Subcutaneous adipose tissue (tissue), 4 donors: ENCODE measurements around the gene SERPINA4. TPM values are rescaled to one million over a fixed set of nuclear protein-coding genes. Genes with fewer than 3 reads are reported as not detected.

ENCODE experiments used
- CTCF ChIP-seq: fragments of 450-650 bp; IDR thresholded peaks from one replicate; pipeline ENCODE4 v1.5.1; 2016; ENCODE audit warnings: low read depth, mild to moderate bottlenecking, control low read depth, antibody characterized with exemption, moderate library complexity
- total RNA-seq, 4 donors: library from RNA; depleted of rRNA; stranded (reverse); fragments of >200 nt; gene quantifications; one replicate each; pipeline ENCODE4 v1.1.0, GENCODE V29; 2016

SERPINA4 gene
- total RNA-seq, 4 donors from 2014 or later = not detected

- no peak for TF ChIP-seq CTCF
Measured at GRCh38 chr14:94548131-94548998, 12.9 kb upstream of the SERPINA4 start.

DNA sequence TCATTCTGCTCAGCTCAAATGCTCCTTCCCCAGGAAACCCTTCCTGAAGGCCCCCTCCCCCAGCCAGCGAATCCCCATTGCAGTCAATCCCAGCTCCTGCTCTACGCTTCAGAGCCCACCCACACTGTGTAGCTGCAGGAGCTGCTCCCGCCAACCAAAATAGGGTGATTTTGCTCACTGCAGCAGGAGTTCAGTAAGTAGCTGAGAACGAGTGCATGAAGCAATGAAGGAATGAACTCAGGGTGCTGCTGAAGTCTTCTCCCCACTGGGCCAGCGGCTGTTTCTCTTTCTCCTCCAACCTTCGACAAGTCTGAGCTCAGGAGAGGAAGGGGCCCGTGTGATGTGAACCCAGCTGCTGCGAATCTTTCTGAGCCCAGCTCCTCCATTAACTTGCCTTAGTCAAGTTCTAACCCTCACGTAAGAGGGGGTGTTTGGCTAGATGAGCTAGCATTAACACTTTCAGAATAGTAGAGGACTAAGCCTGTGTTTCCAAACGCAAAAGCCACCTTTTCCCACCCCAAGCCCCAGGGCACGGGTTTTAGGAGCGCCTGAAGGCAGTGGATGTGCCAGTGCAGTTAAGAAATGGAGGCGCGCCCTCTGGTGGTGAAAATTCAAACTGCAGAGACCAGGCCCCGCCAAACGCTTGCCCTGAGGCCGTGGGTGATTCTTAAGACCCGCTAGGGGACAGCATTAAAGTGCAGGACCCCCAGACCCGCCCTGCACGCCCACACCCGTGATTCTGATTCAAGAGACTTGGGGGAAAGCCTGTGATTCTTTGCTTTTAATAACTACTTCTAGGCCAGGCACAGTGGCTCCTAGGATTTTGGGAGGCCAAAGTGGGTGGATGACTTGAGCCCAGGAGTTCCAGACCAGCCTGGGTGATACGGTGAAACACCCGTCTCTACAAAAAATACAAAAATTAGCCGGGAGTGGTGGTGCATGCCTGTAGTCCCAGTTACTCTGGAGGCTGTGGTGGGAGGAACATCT, 11.9 kb upstream of the SERPINA4 start:
- TF ChIP-seq CTCF = no peak

- TF ChIP-seq CTCF = no peak
Measured at GRCh38 chr14:94550041-94550440, 11.2 kb upstream of the SERPINA4 start.

- no peak for TF ChIP-seq CTCF
Measured at GRCh38 chr14:94555991-94556390, 5.3 kb upstream of the SERPINA4 start.

DNA sequence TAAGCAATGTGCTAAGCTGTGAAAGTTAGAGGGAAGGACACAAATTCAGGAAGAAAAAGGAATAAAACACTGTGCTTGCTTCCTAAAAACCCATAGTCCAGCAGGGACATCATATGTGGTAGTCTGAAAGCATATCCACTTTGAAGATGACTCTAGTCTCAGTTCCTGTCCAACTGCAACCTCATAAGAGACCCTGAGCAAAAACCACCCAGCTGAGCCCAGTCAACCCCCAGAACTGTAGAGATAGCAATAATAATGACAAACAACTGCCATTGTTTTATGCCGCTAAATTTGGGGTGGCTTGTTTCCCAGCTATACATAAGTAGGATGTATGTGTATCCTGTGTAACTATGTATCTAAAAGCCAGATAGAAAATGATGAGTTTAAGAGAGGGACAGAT, 3.9 kb upstream of the SERPINA4 start:
- TF ChIP-seq CTCF = no peak

GRCh38 chr14:94558842-94559241, 2.4 kb upstream of the SERPINA4 start:
- TF ChIP-seq CTCF = no peak
